ENCODE data around the gene DNAH9.

DNA sequence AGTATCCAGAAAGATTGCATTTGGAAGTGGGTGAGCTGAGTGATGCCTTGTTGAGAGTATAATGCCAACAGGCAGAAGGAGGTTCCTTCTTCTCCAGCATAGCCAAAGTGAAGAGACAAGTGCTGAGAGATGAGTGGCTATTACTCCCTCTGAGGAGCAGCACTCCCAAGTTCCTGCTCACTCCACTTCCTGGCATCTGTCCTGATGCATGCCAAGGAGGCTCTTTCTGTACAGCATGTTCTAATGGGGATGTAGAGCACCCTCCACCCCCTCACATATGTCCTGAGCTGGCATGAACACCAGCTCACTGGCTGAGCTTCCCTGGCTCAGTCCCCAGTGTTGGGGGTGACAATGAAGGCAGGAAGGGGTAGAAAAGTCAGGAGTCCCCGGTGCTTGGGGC lies 44.2 kb upstream of the DNAH9 start:
- TF ChIP-seq, protein P1, sequence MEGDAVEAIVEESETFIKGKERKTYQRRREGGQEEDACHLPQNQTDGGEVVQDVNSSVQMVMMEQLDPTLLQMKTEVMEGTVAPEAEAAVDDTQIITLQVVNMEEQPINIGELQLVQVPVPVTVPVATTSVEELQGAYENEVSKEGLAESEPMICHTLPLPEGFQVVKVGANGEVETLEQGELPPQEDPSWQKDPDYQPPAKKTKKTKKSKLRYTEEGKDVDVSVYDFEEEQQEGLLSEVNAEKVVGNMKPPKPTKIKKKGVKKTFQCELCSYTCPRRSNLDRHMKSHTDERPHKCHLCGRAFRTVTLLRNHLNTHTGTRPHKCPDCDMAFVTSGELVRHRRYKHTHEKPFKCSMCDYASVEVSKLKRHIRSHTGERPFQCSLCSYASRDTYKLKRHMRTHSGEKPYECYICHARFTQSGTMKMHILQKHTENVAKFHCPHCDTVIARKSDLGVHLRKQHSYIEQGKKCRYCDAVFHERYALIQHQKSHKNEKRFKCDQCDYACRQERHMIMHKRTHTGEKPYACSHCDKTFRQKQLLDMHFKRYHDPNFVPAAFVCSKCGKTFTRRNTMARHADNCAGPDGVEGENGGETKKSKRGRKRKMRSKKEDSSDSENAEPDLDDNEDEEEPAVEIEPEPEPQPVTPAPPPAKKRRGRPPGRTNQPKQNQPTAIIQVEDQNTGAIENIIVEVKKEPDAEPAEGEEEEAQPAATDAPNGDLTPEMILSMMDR (IDR thresholded peaks at IDR 0.05): no peak
- TF ChIP-seq EP300 (IDR thresholded peaks at IDR 0.05) (no peak), POLR2AphosphoS5 (IDR thresholded peaks at IDR 0.05) (no peak), POLR2A (IDR thresholded peaks at IDR 0.05) (no peak)
